GM18519 (cell line): ENCODE data around the gene ACTN2.

Experiments
- ATAC-seq: cut with Tn5 transposase; IDR thresholded peaks from one replicate; pipeline ENCODE4 v1.9.1; 2021; ENCODE audit warnings: mild to moderate bottlenecking, moderate library complexity; ENCODE audit not compliant: unreplicated experiment, low FRiP score

ACTN2 gene

DNA sequence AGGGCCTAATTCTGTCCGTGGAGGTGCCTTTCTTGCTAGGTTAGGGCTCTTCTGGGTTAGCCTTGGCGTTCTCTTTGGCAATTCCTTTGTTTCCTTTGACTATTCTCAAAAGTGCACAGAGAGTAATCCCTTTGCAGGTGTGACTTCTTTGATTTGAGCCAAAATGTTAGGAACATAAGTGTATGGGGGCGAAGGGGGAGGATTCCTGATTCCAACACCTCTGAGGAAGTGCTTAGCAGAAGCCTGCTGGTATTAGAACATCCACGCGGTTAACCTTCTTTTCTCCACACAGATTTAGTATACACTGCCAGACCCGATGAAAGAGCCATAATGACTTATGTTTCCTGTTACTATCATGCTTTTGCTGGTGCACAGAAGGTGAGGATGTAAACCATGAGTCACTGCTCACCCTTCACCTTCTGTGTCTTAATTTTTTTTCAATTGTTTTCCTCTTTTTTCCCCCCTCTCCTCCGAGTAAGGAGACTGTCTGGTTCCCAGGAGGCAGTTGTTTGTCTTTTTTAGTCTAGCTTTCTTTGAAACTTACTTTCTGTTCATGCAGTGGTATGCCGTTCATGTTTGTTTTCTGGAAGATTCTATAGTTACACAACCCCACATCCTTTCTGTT, 48.0 kb downstream of the ACTN2 start:
- ATAC-seq, result no peak

GRCh38 chr1:236736761-236737160, 50.5 kb downstream of the ACTN2 start:
- ATAC-seq, result no peak

DNA sequence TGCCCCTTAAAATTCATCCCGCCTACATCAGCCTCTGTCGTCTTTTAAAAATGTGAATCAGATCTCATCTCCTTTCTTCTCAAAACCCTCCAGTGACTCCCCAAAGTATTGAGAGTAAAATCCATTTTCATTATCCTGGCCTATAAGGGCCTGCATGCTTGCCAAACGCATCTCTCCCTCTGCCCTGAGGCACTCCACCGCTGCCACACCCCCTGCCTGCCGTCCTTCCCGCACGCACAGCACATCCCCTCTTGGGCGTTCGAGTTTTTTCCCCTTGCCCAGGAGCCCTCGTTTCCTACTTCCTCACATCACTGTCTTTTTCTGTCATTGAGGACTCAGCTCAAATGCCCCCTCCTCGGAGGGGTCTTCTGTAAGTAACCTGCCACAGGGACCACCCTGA, 55.5 kb downstream of the ACTN2 start:
- ATAC-seq, result no peak

GRCh38 chr1:236742421-236743160, 56.3 kb downstream of the ACTN2 start:
- ATAC-seq, result no peak

GRCh38 chr1:236744533-236744932, 58.2 kb downstream of the ACTN2 start:
- ATAC-seq, result no peak

- ATAC-seq, result no peak
Observed at GRCh38 chr1:236746785-236747184, 60.5 kb downstream of the ACTN2 start.

DNA sequence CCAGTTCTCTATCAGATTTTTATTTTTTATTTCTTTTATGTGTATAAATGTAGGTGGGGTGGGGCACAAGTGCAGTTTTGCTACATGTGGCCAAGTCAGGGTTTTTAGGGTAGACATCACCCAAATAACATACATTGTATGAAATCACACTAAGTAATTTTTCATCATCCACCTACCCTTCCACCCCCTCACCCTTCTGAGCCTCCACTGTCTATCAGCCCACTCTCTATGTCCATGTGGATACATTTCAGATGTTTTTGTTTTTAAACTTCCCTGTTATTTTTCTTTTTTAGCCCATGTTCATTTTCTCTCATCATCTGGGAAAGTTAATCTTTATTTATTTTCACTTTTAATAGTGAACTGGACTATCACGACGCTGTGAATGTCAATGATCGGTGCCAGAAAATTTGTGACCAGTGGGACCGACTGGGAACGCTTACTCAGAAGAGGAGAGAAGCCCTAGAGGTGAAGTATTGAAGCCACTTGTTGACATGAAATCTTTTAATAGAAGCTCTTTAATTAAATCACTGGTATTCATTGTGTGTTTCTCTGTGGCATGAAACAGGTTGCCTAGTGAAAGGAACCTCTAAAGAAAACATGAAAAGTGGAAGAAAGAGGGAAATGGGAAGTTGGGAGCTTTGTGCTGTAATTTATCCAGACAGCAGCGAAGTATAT, 61.1 kb downstream of the ACTN2 start:
- no peak for ATAC-seq

DNA sequence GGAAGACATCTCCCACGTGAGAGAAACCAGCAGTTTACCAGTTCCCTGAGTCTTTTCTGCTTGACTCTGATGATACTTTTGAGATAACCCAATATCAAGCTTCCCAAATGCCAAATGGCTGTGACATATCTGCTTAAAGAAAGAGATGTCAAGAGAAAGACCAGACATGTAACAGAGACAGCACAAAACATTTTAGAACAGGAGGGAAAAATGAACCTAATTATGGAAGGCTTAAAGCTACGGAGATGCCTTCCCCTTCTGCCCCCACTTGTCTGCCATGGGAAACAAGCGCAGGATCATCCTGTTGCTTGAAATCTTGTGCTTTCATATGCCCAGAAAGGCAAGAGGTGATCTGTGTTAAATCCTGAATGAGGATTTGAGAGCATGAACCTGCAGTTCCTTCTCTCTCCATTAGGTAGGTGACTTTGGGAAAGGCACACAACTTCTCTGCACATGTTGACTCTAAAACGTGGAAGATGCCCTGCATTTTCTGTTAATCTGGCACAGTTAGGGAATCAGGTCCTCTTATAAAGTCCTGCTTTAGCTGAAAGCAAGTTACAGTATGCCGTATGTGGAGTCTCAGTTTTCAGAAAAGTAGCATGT, 62.1 kb downstream of the ACTN2 start:
- ATAC-seq, result no peak

GRCh38 chr1:236750928-236751327, 64.6 kb downstream of the ACTN2 start:
- ATAC-seq, result no peak

GRCh38 chr1:236751385-236751784, 65.1 kb downstream of the ACTN2 start:
- no peak for ATAC-seq

- ATAC-seq, result no peak
Observed at GRCh38 chr1:236751935-236752334, 65.6 kb downstream of the ACTN2 start.

DNA sequence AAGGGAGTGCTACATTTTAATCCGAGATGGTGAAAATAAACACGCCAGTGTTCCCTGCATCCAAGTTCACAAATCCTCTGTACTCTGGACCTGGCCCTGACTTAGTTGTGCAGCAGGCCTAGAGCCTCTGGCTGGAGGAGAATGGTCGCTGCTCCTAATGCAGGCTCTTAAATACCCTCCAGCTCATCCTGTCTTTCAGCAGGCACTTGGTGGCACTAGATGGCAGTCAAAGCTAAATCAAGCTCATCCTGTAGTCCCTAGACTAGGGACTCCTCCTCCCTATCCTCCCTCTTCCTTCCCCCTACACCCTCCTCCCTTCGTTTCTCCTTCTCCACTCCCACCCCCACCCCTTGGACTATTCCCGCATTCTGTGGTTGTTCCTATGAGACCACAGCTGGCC, 67.2 kb downstream of the ACTN2 start:
- no peak for ATAC-seq

- no peak for ATAC-seq
Observed at GRCh38 chr1:236753964-236754363, 67.7 kb downstream of the ACTN2 start.

DNA sequence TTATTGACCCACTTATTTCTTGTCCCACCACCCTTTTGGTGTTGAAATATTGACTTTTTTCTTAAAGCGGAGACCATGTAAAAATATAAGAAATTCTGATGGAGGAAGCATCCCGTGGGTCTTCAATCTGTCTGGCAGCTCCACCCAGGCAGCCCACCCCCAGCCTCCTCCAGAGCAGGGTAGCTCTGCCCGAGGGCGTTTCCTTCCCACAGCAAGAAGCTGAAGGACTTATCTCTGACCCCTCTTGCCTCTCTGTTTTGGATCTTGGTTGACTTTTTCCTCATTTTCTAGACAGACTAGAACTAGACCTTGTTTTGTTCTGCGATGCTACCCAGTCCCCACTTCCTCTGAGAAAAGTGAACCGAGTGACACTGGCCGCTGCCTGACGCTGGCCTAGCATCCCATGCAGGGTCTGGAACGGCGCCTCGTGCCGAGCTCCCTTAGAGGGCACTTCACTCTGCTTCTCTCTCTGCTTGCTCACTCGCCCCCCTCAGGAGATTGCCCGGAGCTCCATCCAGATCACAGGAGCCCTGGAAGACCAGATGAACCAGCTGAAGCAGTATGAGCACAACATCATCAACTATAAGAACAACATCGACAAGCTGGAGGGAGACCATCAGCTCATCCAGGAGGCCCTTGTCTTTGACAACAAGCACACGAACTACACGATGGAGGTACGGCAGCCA, 68.4 kb downstream of the ACTN2 start:
- ATAC-seq, result no peak

DNA sequence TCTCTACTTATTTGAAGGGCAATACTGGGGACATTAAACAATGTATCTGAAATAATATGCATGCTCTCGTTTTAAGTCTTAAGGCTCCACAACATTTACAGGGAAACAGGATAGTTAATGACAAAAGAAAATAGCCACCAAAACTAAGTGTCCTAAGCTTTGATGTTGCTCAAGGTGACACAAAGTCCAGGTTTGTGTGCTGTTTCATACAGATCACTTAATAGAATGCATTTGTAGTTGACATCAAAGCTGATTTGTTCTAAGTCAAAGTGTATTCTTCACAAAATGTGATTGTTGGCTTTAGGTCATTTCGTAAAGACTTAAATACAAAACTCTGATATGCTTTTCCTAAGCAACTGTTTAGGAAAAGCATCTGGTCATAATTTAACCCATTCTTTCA, 71.3 kb downstream of the ACTN2 start:
- no peak for ATAC-seq

DNA sequence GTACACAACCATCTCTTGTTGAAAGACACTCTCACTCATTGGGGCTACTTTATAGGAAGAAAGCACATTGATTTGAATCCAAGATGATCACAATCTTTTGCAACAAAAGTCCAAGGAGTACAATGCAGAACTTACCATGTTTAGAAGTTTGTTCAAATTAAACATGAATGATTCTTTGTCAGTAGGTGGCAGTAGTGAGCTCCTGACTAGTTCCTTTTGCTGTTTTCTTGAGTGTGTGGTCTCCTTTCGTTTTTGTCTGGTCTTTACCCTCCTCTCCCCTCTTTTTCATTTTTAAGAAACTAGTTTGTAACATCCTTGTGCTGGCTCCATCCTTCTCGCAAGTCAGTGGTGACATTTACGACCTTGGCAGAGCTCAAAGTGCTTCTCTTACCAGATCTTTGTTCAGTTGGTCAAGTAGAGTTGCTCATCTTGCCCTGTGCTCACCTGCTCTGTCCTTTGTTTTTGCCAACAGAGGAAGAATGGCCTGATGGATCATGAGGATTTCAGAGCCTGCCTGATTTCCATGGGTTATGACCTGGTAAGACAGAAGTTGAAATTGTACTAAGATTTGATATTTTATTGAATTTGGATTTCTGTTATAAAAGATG, 73.1 kb downstream of the ACTN2 start:
- ATAC-seq, result no peak

- ATAC-seq, result no peak
Observed at GRCh38 chr1:236760480-236760879, 74.2 kb downstream of the ACTN2 start.

DNA sequence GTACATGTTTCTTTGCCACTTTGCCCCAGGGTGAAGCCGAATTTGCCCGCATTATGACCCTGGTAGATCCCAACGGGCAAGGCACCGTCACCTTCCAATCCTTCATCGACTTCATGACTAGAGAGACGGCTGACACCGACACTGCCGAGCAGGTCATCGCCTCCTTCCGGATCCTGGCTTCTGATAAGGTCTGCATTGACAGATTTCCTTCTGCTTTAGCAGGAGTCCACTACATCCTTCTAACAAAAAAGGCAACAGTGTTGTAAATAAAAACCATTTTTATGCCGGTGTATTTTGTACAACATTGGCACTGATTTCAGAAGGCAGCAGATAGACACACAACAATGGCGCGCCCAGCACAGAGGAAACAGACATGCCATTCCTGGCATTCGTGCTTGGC, 74.7 kb downstream of the ACTN2 start:
- ATAC-seq, result no peak

DNA sequence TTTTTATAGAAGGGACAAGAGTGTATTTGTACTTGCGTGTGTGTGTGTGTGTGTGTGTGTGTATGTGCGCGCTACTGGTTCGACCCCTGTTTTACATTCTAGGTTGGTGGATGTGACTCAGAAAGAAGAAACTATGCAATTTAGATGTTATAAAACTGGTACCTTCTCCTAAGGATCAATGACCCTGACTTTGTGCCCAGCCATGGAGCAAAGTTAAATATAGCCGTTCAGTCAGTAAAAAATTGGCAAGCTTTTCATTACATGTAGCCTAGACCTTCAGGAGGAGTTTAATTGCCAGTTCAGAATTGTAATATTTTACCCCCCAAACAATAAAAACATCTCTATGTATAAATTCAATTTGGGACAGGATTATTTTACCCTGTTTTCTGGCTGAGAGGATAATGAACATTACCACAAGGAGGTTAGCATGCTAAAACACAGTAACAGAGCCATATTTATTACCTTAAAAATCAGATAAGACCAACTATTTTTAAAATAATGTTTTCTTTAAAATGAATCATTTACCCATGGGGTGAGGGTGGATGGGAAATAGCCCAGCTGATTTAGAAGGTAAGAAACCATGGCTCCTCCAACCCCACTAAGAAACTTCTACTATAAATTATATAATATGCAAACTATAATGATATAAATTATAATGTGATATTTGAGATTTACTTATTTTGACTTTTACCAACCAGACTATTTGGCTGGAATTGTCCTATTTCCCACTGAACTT, 75.3 kb downstream of the ACTN2 start:
- no peak for ATAC-seq

- no peak for ATAC-seq
Observed at GRCh38 chr1:236762410-236762809, 76.1 kb downstream of the ACTN2 start.
